Colonic mucosa (tissue), 4 donors: ENCODE data around the gene CADPS2. TPM values are rescaled to one million over a fixed set of nuclear protein-coding genes. Genes with fewer than 3 reads are reported as not detected.

Source experiments
- DNase-seq: peaks from one replicate; pipeline ENCODE4 v3.0.0-alpha.2; 2020
- H3K27ac ChIP-seq: fragments of 200-600 bp; one replicate; pipeline ENCODE4 v1.8.0; 2021
- H3K27me3 ChIP-seq: fragments of 200-600 bp; one replicate; pipeline ENCODE4 v1.8.0; 2021
- H3K36me3 ChIP-seq: fragments of 200-600 bp; one replicate; pipeline ENCODE4 v1.8.0; 2021
- H3K4me1 ChIP-seq: fragments of 200-600 bp; one replicate; pipeline ENCODE4 v1.8.0; 2021; ENCODE audit warnings: mild to moderate bottlenecking
- H3K4me3 ChIP-seq: fragments of 200-600 bp; one replicate; pipeline ENCODE4 v1.8.0; 2021
- H3K9ac ChIP-seq, 2 donors: one replicate each; pipeline ENCODE4 v1.7.0; 2013; ENCODE audit warnings: control low read depth in 2 of 2, low read depth in 2 of 2, low read length in 2 of 2
- H3K9me3 ChIP-seq: fragments of 200-600 bp; one replicate; pipeline ENCODE4 v1.8.0; 2021
- intact Hi-C: fragments of 100-400 bp; cut with DNase I; formaldehyde crosslinking; loops from one replicate; pipeline ENCODE4 v1.14.1; 2022
- total RNA-seq, 2 donors: library from RNA; stranded (reverse); fragmentation: NEBNext Ultra II Directional in 1 of 2; extraction: Animal tissue kit (Norgen Biotek cat#: 25700) in 1 of 2; gene quantifications; one replicate each; pipeline ENCODE4 v1.2.1, GENCODE V29; 2021
- TF ChIP-seq, protein P1 (sequence below): fragments of 200-600 bp; IDR thresholded peaks from one replicate; pipeline ENCODE4 v1.8.0; 2022; ENCODE audit warnings: antibody characterized with exemption, mild to moderate bottlenecking
- donor health status: healthy.
- donor health status: DM: no; HTN: no; CAD: no.
- donor health status: DM: no; HTN: no; CAD: no.

Gene CADPS2
- total RNA-seq, 2 donors from 2014 or later: 13.6 to 15.2 TPM

DNA sequence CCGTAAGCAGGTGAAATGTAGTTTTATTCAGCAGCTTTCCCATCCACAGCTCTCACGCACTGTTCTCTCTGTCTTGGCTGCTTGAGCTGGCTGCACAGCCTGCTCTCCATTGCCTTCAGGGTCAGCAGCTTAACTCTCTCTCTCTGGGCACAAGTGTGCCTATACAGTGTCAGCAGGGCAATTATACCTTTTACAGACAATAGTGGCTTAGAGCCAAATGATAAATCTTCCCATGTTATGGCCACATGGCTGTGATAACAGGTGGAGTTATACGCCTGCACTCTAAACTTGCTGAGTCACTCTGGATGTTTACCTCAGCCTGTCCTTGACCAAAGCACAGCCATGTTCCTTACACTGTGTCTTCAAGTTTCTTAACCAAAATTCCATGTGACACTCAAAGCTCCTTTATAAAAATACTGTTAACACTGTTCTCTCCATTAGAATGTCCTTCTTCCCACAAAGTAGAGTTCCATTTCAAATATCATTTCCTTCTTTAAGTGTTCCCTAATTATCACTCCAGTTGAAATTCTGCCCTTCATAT, 193.4 kb downstream of the CADPS2 start:
- Histone ChIP-seq H3K4me3 (no peak overlapping the region), H3K4me1 (no peaks in the 10 kb centered on the region), H3K9me3 (no peaks in the 10 kb centered on the region), H3K36me3 (no peaks in the 10 kb centered on the region), H3K9ac (no peak overlapping the region), H3K27ac (no peak overlapping the region), H3K27me3 (no peaks in the 10 kb centered on the region)
- intact Hi-C loops: no loop called here
- no peak for DNase-seq
- TF ChIP-seq, protein P1, sequence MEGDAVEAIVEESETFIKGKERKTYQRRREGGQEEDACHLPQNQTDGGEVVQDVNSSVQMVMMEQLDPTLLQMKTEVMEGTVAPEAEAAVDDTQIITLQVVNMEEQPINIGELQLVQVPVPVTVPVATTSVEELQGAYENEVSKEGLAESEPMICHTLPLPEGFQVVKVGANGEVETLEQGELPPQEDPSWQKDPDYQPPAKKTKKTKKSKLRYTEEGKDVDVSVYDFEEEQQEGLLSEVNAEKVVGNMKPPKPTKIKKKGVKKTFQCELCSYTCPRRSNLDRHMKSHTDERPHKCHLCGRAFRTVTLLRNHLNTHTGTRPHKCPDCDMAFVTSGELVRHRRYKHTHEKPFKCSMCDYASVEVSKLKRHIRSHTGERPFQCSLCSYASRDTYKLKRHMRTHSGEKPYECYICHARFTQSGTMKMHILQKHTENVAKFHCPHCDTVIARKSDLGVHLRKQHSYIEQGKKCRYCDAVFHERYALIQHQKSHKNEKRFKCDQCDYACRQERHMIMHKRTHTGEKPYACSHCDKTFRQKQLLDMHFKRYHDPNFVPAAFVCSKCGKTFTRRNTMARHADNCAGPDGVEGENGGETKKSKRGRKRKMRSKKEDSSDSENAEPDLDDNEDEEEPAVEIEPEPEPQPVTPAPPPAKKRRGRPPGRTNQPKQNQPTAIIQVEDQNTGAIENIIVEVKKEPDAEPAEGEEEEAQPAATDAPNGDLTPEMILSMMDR: no peak

GRCh38 chr7:122691569-122692235, 194.6 kb downstream of the CADPS2 start:
- H3K36me3 ChIP-seq: no peaks in the 10 kb centered on the region
- H3K9ac ChIP-seq: no peak overlapping the region
- TF ChIP-seq, protein P1: no peak
- H3K4me3 ChIP-seq: no peak overlapping the region
- no peaks in the 10 kb centered on the region for H3K4me1 ChIP-seq
- intact Hi-C loops: no loop called here
- H3K27me3 ChIP-seq: no peaks in the 10 kb centered on the region
- DNase-seq: no peak
- no peaks in the 10 kb centered on the region for H3K9me3 ChIP-seq
- H3K27ac ChIP-seq: no peak overlapping the region

GRCh38 chr7:122689346-122690109, 196.7 kb downstream of the CADPS2 start:
- Histone ChIP-seq H3K4me1 (no peaks in the 10 kb centered on the region), H3K27me3 (no peaks in the 10 kb centered on the region), H3K9ac (no peak overlapping the region), H3K9me3 (no peaks in the 10 kb centered on the region), H3K36me3 (no peaks in the 10 kb centered on the region), H3K4me3 (no peak overlapping the region), H3K27ac (no peak overlapping the region)
- no peak for DNase-seq
- TF ChIP-seq, protein P1: no peak
- intact Hi-C loops: no loop called here

GRCh38 chr7:122688400-122688998, 197.8 kb downstream of the CADPS2 start:
- TF ChIP-seq, protein P1: no peak

DNA sequence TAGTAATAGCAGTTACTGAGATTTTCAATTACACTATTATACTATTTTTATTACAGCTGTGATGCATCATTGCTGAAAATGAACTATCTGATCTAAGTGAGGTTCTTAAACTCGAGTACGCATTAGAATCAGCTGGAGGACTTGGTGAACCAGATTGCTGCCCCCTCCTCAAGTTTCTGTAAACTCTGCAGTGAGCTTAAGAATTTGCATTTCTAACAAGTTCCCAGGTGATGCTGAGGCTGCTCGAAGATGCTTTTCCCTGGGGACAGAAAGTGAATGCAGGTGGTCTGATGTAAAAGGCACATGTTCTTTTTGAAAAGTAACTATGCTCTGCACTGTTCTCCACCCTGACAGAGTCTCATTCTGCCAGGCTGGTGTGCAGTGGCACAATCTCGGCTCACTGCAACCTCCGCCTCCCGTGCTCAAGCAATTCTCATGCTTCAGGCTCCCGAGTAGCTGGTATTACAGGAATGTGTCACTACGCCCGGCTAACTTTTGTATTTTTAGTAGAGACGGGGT, 199.8 kb downstream of the CADPS2 start:
- intact Hi-C loops: no loop called here
- H3K9me3 ChIP-seq: no peaks in the 10 kb centered on the region
- DNase-seq: no peak
- H3K9ac ChIP-seq: no peak overlapping the region
- H3K27me3 ChIP-seq: no peaks in the 10 kb centered on the region
- H3K4me3 ChIP-seq: no peak overlapping the region
- no peak overlapping the region for H3K27ac ChIP-seq
- TF ChIP-seq, protein P1: no peak
- no peaks in the 10 kb centered on the region for H3K36me3 ChIP-seq
- H3K4me1 ChIP-seq: no peaks in the 10 kb centered on the region

More at GRCh38 chr7:122688400-122688998, 197.8 kb downstream of the CADPS2 start:
- Histone ChIP-seq H3K9me3 (no peaks in the 10 kb centered on the region), H3K27me3 (no peaks in the 10 kb centered on the region), H3K27ac (no peak overlapping the region), H3K4me3 (no peak overlapping the region), H3K4me1 (no peaks in the 10 kb centered on the region), H3K9ac (no peak overlapping the region), H3K36me3 (no peaks in the 10 kb centered on the region)
- no peak for DNase-seq
- intact Hi-C loops: no loop called here
